ENCODE measurements around the gene TRMU.

TRMU gene

GRCh38 chr22:46358766-46359165 is 23.3 kb downstream of the TRMU start:
- CTCF ChIA-PET: interaction anchor here (0.6 kb wide), 1 partner anchor 33 kb away, joined by 3 read pairs; no protein-coding TSS in a partner anchor
- TF ChIP-seq, protein P1, sequence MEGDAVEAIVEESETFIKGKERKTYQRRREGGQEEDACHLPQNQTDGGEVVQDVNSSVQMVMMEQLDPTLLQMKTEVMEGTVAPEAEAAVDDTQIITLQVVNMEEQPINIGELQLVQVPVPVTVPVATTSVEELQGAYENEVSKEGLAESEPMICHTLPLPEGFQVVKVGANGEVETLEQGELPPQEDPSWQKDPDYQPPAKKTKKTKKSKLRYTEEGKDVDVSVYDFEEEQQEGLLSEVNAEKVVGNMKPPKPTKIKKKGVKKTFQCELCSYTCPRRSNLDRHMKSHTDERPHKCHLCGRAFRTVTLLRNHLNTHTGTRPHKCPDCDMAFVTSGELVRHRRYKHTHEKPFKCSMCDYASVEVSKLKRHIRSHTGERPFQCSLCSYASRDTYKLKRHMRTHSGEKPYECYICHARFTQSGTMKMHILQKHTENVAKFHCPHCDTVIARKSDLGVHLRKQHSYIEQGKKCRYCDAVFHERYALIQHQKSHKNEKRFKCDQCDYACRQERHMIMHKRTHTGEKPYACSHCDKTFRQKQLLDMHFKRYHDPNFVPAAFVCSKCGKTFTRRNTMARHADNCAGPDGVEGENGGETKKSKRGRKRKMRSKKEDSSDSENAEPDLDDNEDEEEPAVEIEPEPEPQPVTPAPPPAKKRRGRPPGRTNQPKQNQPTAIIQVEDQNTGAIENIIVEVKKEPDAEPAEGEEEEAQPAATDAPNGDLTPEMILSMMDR (conservative IDR thresholded peaks at IDR 0.05; ENCODE audit: low read depth): no peak

GRCh38 chr22:46359362-46359761 is 23.8 kb downstream of the TRMU start:
- peak overlapping the region; percentile 81 for H3K27ac ChIP-seq
- DNase-seq (ENCODE audit: low spot score): no peak
- TF ChIP-seq, protein P1 (conservative IDR thresholded peaks at IDR 0.05; ENCODE audit: low read depth): no peak
- ChIA-PET CTCF (no interaction called here), POLR2A (ENCODE audit: low non-redundant PET) (no interaction called here)

More at GRCh38 chr22:46358766-46359165, 23.3 kb downstream of the TRMU start:
- DNase-seq (ENCODE audit: low spot score): no peak
- H3K27ac ChIP-seq: peak overlapping the region; percentile 81
- POLR2A ChIA-PET (ENCODE audit: low non-redundant PET): no interaction called here

DNA sequence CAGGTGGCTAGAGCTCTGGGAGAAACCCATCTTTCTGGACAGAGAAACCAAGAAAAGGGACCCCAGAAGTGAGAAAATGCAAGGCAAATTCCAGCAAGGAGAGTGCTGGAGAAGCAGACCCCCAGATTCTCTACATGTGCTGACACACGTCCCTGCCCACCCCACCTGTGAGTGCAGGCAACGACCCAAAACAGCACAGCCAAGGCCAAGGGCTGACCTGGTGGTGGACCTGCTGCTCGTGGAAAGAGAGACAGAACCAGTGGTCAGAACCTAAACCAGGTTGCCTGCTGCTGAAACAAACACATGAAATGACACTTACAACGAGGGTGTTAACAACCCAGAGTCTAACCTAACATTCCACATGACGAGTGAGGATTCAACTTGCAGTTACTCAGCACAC is 24.6 kb downstream of the TRMU start:
- no peak for DNase-seq (ENCODE audit: low spot score)
- peak overlapping the region; percentile 81 for H3K27ac ChIP-seq
- ChIA-PET CTCF (no interaction called here), POLR2A (ENCODE audit: low non-redundant PET) (no interaction called here)
- TF ChIP-seq, protein P1 (conservative IDR thresholded peaks at IDR 0.05; ENCODE audit: low read depth): no peak

DNA sequence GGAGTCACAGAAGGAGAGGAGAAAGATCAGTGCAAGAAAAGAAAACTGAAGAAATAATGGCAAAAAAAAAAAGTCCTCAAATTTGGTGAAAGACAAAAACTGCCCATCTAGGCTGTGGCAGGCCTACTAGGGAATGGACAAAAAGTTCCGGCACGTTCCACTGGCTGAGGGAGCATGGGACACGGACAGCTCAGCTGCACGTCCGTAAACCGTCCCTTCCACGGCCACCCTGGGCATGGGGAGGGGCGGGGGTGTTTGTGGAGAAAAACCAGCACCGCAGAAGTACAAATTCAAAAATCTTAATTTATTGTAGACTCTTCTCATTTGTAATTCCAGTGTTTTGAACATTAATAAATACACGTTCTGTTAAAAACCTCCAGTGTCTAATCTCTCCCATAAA is 25.4 kb downstream of the TRMU start:
- 0 out of 2 replicates have a peak overlapping the region, but pooled peaks have one; percentile 48 for H3K27ac ChIP-seq
- no peak for DNase-seq (ENCODE audit: low spot score)
- ChIA-PET CTCF (no interaction called here), POLR2A (ENCODE audit: low non-redundant PET) (no interaction called here)
- TF ChIP-seq, protein P1 (conservative IDR thresholded peaks at IDR 0.05; ENCODE audit: low read depth): no peak

GRCh38 chr22:46361826-46362202 is 26.3 kb downstream of the TRMU start:
- POLR2A ChIA-PET (ENCODE audit: low non-redundant PET): no interaction called here
- CTCF ChIA-PET: no interaction called here
- H3K27ac ChIP-seq: peak overlapping the region; percentile 46
- no peak for DNase-seq (ENCODE audit: low spot score)
- TF ChIP-seq, protein P1 (conservative IDR thresholded peaks at IDR 0.05; ENCODE audit: low read depth): no peak

DNA sequence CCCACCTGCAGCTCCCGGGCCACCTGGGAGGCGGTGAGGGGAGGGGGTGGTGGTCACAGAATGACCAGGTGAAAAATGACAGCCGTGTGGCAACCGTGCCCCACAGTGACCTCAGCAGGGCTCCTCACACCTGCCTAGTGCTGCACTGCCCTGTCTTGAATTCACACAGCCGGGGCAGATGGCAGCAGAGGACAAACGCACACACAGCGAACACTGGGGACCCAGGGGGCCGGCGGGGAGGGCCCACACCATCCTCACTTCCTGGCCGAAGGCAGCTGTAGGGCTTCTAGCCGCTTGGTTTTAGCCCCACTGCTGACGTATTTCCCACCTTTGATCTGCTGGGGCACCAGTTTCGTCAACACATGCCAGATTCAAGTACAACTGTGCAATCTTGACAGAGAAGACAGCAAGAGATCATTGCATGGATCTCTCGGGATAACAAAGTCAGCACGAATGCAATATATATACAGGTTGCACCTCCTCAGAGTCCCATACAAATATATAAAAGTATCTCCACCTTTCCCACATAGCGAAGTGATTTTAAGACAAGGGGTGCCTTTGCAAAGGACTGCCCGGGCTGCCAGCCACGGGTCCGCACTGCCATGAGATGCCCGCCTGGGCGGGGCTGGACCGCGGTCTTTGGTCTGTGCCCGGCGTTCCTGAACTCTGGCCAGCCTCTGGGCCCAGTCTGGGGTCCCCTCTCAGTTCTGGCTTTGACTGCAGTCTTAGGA is 26.9 kb downstream of the TRMU start:
- ChIA-PET POLR2A (ENCODE audit: low non-redundant PET) (no interaction called here), CTCF (no interaction called here)
- H3K27ac ChIP-seq: peak overlapping the region; percentile 46
- TF ChIP-seq, protein P1 (conservative IDR thresholded peaks at IDR 0.05; ENCODE audit: low read depth): no peak
- no peak for DNase-seq (ENCODE audit: low spot score)

All from RWPE1 (cell line).